ENCODE results near the gene RRAGD. TPM values are rescaled to one million over a fixed set of nuclear protein-coding genes. Genes with fewer than 3 reads are reported as not detected.

The RRAGD gene
- polyA plus RNA-seq, 1 experiment, result not detected

- POLR2A ChIA-PET, result no interaction called here
- no peak for TF ChIP-seq CTCF (IDR thresholded peaks at IDR 0.05; ENCODE audit: insufficient read depth, low read depth, low read length)
- Histone ChIP-seq H3K36me3 (ENCODE audit: control insufficient read depth, insufficient read depth, low read length) (no peaks in the 10 kb centered on the region), H3K4me3 (ENCODE audit: low read depth, low read length) (no peak overlapping the region), H3K27me3 (ENCODE audit: control insufficient read depth, insufficient read depth, low read length) (no peaks in the 10 kb centered on the region)
- no peak for DNase-seq (ENCODE audit: low read depth)
- CTCF ChIA-PET, result no interaction called here
Measured at GRCh38 chr6:89452281-89452680, 40.2 kb upstream of the RRAGD start.

DNA sequence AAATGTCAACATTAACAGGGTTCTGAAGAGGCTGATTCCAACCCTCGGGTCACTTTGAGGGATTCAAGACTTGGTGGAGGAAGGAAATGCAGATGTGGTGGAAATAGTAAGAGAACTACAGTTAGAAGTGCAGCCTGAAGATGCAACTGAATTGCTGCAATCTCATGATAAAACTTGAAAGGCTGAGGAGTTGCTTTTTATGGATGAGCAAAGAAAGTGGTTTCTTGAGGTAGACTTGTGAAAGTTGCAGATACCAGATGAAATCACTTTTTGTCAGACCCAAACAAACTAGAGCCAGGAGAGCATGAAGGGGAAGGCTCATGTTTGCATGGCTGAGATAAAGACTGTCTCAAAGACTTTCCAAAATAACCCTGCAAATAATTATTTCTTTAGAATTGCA is 37.1 kb upstream of the RRAGD start:
- no peak for TF ChIP-seq CTCF (IDR thresholded peaks at IDR 0.05; ENCODE audit: insufficient read depth, low read depth, low read length)
- CTCF ChIA-PET, result interaction anchor here (0.9 kb wide), 1 partner anchor 36 kb away, joined by 3 read pairs; no protein-coding TSS in a partner anchor
- no peak for DNase-seq (ENCODE audit: low read depth)
- POLR2A ChIA-PET, result no interaction called here
- no peaks in the 10 kb centered on the region for H3K36me3 ChIP-seq (ENCODE audit: control insufficient read depth, insufficient read depth, low read length)
- H3K4me3 ChIP-seq (ENCODE audit: low read depth, low read length), result no peak overlapping the region
- no peaks in the 10 kb centered on the region for H3K27me3 ChIP-seq (ENCODE audit: control insufficient read depth, insufficient read depth, low read length)

GRCh38 chr6:89443658-89444057 is 31.6 kb upstream of the RRAGD start:
- Histone ChIP-seq H3K36me3 (ENCODE audit: control insufficient read depth, insufficient read depth, low read length) (no peaks in the 10 kb centered on the region), H3K27me3 (ENCODE audit: control insufficient read depth, insufficient read depth, low read length) (no peaks in the 10 kb centered on the region; the same call in 1 of the 2 replicates), H3K4me3 (ENCODE audit: low read depth, low read length) (no peak overlapping the region)
- DNase-seq (ENCODE audit: low read depth), result no peak
- ChIA-PET POLR2A (no interaction called here), CTCF (interaction anchor here (1.0 kb wide), 1 partner anchor 11 kb away, joined by 3 read pairs; no protein-coding TSS in a partner anchor)
- no peak for TF ChIP-seq CTCF (IDR thresholded peaks at IDR 0.05; ENCODE audit: insufficient read depth, low read depth, low read length)

GRCh38 chr6:89440200-89440599 is 28.1 kb upstream of the RRAGD start:
- DNase-seq (ENCODE audit: low read depth), result no peak
- Histone ChIP-seq H3K36me3 (ENCODE audit: control insufficient read depth, insufficient read depth, low read length) (no peaks in the 10 kb centered on the region), H3K4me3 (ENCODE audit: low read depth, low read length) (no peak overlapping the region), H3K27me3 (ENCODE audit: control insufficient read depth, insufficient read depth, low read length) (no peaks in the 10 kb centered on the region; the same call in 1 of the 2 replicates)
- TF ChIP-seq CTCF (IDR thresholded peaks at IDR 0.05; ENCODE audit: insufficient read depth, low read depth, low read length), result no peak
- POLR2A ChIA-PET, result no interaction called here
- CTCF ChIA-PET, result interaction anchor here (0.7 kb wide), 1 partner anchor 28 kb away, joined by 3 read pairs; no protein-coding TSS in a partner anchor

DNA sequence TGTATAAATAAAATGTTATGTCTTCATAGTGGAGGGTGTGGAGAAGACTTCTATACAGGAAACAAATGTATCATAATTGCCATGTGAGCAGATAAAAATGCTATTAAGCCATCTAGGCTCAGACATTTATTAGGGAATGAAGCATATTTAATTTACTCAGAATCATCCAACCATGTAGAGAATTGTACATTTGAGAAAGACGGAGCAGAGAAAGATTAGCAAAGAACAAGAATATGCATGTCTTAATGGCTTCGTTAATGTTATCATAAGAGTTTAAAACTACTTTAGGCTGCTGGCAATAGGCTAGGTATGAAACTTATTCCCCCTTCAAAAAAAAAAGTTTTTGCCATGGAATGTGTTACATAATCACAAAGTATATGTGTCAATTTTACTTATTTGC is 26.9 kb upstream of the RRAGD start:
- Histone ChIP-seq H3K36me3 (ENCODE audit: control insufficient read depth, insufficient read depth, low read length) (no peaks in the 10 kb centered on the region), H3K27me3 (ENCODE audit: control insufficient read depth, insufficient read depth, low read length) (no peaks in the 10 kb centered on the region; the same call in 1 of the 2 replicates), H3K4me3 (ENCODE audit: low read depth, low read length) (no peak overlapping the region)
- ChIA-PET POLR2A (no interaction called here), CTCF (no interaction called here)
- no peak for DNase-seq (ENCODE audit: low read depth)
- TF ChIP-seq CTCF (IDR thresholded peaks at IDR 0.05; ENCODE audit: insufficient read depth, low read depth, low read length), result no peak
